C1 segment of cervical spinal cord (tissue), 14 donors: ENCODE data around the gene C6orf58.
"Not testable (repeated sequence)": the region's sequence is repeated elsewhere in the genome, so short reads cannot be mapped to it uniquely, and the experiment has no call there.

Experiments
- DNase-seq, 14 donors: peaks; one replicate each; lab custom pipeline; 2025; lab: John Stamatoyannopoulos, UW

The C6orf58 gene

GRCh38 chr6:127590344-127590743 is 13.4 kb downstream of the C6orf58 start:
- DNase-seq: no peak

GRCh38 chr6:127592964-127593363 is 16.0 kb downstream of the C6orf58 start:
- no peak for DNase-seq

DNA sequence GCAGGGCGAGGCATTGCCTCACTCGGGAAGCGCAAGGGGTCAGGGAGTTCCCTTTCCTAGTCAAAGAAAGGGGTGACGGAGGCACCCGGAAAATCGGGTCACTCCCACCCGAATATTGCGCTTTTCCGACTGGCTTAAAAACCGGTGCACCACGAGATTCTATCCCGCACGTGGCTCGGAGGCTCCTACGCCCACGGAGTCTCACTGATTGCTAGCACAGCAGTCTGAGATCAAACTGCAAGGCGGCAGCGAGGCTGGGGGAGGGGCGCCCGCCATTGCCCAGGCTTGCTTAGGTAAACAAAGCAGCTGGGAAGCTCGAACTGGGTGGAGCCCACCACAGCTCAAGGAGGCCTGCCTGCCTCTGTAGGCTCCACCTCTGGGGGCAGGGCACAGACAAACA is 16.5 kb downstream of the C6orf58 start:
- not testable (repeated sequence) for DNase-seq

DNA sequence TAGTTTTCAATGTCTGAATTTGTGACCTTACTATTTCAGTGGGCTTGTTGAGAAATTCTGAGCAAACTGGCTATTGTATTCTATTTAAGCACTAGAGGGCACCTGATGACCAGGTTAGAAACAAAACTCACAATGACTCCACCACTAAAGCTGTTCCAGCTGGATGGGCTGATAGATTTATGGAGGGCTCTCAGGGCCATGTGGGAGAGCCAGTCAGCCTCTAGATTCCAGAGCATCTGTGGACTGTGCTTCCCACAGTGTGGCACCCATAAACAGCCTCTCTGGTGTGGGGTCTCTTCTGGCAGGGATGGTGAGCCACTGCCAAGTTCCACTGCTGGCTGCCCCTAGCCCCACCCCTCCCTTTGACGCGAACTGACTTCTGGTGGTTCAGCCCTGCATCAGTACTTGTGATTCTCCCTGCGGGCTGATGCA is 29.2 kb downstream of the C6orf58 start:
- DNase-seq: no peak

- no peak for DNase-seq
Observed at GRCh38 chr6:127608554-127609270, 31.7 kb downstream of the C6orf58 start.

- no peak for DNase-seq
Observed at GRCh38 chr6:127618729-127619128, 41.8 kb downstream of the C6orf58 start.

DNA sequence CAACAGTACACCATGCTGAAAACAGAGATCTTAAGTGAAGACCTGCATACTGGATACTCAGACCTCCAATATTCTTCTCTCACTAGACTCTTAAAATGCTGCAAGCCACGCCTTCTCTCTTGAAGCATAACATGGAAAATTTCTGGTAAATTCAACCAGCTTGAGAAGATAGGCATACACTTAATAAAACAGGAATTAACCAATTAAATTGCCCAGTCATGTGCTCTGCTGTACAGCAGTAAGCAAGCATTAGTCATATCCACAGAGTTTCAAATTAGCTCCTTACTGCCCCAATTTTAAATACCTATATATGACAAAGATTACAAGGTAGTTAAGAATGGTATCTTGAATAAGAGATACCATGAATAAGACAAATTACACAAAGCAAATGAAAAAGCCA is 53.8 kb downstream of the C6orf58 start:
- DNase-seq: no peak

DNA sequence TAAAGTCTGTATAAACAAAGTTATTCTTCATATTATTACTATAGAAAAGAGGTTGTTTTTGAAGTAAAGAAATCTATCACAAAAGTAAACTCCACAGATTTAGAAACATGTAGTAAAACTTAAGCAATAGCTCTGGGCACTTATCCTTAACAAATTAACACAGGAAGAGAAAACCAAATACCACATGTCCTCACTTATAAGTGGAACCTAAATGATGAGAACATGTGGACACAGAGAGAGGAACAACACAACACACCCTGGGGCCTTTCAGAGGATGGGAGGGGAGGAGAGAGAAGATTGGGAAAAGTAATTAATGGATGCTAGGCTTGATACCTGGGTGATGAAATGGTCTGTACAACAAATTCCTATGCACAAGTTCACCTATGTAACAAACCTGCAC is 57.2 kb downstream of the C6orf58 start:
- DNase-seq: no peak

DNA sequence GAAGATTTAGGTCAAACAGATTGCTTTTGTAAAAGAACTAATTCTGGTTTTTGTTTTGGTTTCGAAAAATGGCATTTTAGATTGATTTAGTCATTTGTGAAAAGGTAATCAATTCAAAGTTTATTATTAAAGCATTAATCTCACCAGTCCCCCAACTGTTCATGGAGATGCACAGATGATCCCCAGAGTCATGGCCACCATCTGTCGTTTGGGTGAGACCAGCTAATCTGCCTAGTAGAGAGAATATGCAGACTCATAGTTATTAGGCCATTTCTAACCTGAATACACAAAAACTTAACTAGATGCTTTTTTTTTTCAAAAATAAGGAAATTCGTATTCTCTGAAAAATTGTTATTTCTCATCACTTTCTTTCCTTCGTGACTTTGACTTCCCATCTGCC is 58.1 kb downstream of the C6orf58 start:
- DNase-seq: no peak

DNA sequence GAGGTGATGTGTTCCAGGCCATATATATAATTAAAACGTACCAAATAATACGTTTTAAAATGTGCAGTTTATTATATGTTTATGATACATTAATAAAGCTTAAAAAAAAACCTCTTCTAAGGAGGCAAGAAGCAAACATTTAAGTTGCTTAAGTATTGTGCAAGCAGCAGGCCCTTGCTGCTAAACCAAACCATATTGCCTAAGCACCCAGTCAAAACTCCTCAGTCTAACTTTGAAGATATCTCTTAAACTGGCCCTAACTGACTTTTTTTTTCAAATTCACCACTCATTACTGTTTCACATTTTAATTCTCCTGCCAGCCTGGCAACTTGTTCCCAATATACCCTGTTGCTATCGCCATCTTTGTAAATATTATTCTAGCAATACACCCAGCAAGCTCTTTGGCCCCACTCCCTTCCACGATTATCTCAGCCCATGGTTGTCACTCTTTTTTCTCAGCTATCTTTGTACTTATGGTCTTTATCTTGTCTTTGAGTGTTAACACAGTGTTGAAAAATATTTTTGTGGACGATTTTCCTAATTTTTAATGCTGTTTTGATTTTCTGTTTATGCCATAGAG is 60.9 kb downstream of the C6orf58 start:
- no peak for DNase-seq
